ENCODE data around the gene TMEM17. TPM values are rescaled to one million over a fixed set of nuclear protein-coding genes. Genes with fewer than 3 reads are reported as not detected.

TMEM17 gene
- total and polyA plus RNA-seq, 2 of the 13 experiments (the other 11 are each of a cell fraction or from before 2014, with no cell fraction given) = 0.22 to 0.50 TPM

DNA sequence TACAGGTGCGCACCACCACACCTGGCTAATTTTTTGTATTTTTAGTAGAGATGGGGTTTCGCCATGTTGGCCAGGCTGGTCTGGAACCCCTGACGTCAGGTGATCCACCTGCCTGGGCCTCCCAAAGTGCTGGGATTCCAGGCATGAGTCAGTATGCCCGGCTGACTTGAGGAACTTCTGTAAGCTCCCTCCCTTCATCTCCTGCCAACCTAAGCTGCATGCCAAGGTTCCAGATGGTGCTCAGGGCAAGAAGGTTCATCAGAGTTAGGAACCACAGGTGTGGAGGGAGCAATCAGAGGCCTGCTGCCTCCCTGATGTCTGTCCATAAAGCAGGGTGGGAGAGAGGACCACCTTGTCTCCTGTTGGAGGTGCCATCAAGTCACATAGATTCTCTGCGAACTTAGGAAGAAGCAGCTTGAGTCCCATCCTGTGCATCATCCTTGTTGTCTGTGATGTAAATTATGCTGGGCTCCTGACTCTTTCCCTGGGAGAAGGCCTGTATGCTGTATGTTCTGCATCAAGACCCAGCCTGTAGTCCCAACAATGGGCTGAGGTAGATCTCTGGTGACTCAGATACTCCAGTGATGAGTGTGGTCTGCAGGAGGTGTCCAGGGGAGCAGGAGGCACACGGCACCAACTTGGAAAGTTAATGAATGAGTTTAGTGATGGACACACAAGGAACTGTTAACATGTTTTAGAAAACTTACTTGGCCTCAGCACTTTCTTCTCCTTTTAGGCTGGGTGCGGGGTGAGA is 53.1 kb downstream of the TMEM17 start:
- Histone ChIP-seq H3K4me1 (ENCODE audit: insufficient read depth, low read length) (peaks cover 61% of the 10 kb centered on the region), H3K36me3 (replicated peaks in 1 of 2; ENCODE audit: control insufficient read depth in 1 of 2, insufficient read depth in 2 of 2, low read length in 2 of 2) (no peaks in the 10 kb centered on the region), H3K27me3 (ENCODE audit: control insufficient read depth in 1 of 2, insufficient read depth in 2 of 2, low read length in 2 of 2) (no peaks in the 10 kb centered on the region), H4K20me1 (ENCODE audit: insufficient read depth, low read length) (no peaks in the 10 kb centered on the region), H3K4me2 (ENCODE audit: low read depth, low read length) (no peak overlapping the region), H3K27ac (ENCODE audit: extremely low read length, insufficient read depth, low read length) (no peak overlapping the region), H3K9ac (ENCODE audit: insufficient read depth, low read depth, low read length) (no peak overlapping the region), H3K9me3 (ENCODE audit: low read length) (no peaks in the 10 kb centered on the region), H3K4me3 (replicated peaks in 1 of 3; ENCODE audit: insufficient read depth in 1 of 3, low read depth in 2 of 3, low read length in 3 of 3) (no peak overlapping the region), H2AFZ (ENCODE audit: low read length) (no peak overlapping the region), H3K79me2 (ENCODE audit: insufficient read depth, low read length) (no peaks in the 10 kb centered on the region)
- in situ Hi-C loops (cut with HindIII; ENCODE audit: extremely low pct_ligation_motif_present, low pct_unique_long_range_greater_than_20kb) (no loop called here), intact Hi-C loops (cut with micrococcal nuclease; ENCODE audit: unreplicated experiment) (no loop called here)
- FAIRE-seq = no peak
- CTCF ChIA-PET (ENCODE audit: low intra/inter-chr PET ratio, low total read pairs) = no interaction called here
- WGBS (ENCODE audit: low lambda C conversion rate) = 93% methylated on average over 7 of the region's 7 CpGs
- TF ChIP-seq ZNF687 (CRISPR knock-in tag; IDR thresholded peaks at IDR 0.05) (0 out of 2 replicates have a peak, but pooled peaks have one; percentile 20), ZNF292 (CRISPR knock-in tag; IDR thresholded peaks at IDR 0.05; ENCODE audit: borderline replicate concordance, low read depth) (no peak), HNF4G (IDR thresholded peaks at IDR 0.05; ENCODE audit: borderline replicate concordance, low read depth, low read length) (no peak), HNF4G (CRISPR knock-in tag; IDR thresholded peaks at IDR 0.05; ENCODE audit: borderline replicate concordance, low read depth) (no peak)
- DNase-seq (ENCODE audit: low spot score) = no peak
- BruUV-seq (replicated peaks) = no TSS peak
- ATAC-seq = no peak
- POLR2A ChIA-PET = no interaction called here
